K562 (cell line): ENCODE measurements around the gene PDZRN3. TPM values are rescaled to one million over a fixed set of nuclear protein-coding genes. Genes with fewer than 3 reads are reported as not detected.

ENCODE experiments used
- ATAC-seq: fragments of 200-7000 bp; cut with Tn5 transposase; 3 replicates; pipeline ENCODE4 v1.9.1; 2020; ENCODE audit warnings: moderate library complexity
- BruUV-seq: library from RNA; stranded (reverse); fragments of 400-500 nt; replicated peaks from 2 replicates; lab custom pipeline; 2021; lab: Mats Ljungman, UMichigan
- CTCF ChIA-PET: fragments of 300-600 bp; formaldehyde crosslinking; extraction: SDS; loops from one replicate; lab custom pipeline; 2021; ENCODE audit warnings: low intra/inter-chr PET ratio; lab: Yijun Ruan, JAX
- POLR2A ChIA-PET: fragments of 300-600, 350-650 bp; sonication (Branson Sonifier 250); formaldehyde crosslinking; extraction: SDS; loops from one replicate; lab custom pipeline; 2021; ENCODE audit warnings: antibody characterized with exemption, inconsistent platforms; lab: Yijun Ruan, JAX
- DNase-seq, 4 experiments: peaks; one replicate each; pipeline versions ENCODE4 v3.0.0 to v3.0.0-alpha.2; 2011 to 2018; ENCODE audit warnings: low spot score in 3 of 4, mixed read lengths in 3 of 4; ENCODE audit errors: extremely low read depth in 1 of 4
- FAIRE-seq: peaks from 2 replicates; lab custom pipeline; 2011; peaks lifted over from hg19 to GRCh38; lab: Jason Lieb, UNC
- H2AFZ ChIP-seq: 2 replicates; pipeline ENCODE4 v1.6.0; 2011; ENCODE audit warnings: low read depth, low read length, control low read depth, inconsistent platforms
- H3K27ac ChIP-seq: fragments of 200-600 bp; 3 replicates; pipeline ENCODE4 v1.8.0; 2011; ENCODE audit warnings: low read depth, mild to moderate bottlenecking, control low read depth, inconsistent platforms, low read length, moderate library complexity, mixed read lengths; ENCODE audit errors: extremely low read depth
- H3K27me3 ChIP-seq, 2 experiments: fragments of 300-600 bp in 1 of 2; 2 replicates in 1 of 2; 3 replicates in 1 of 2; pipeline versions ENCODE4 v1.6.0 to v1.8.0; 2011; ENCODE audit warnings: inconsistent platforms in 2 of 2, low read length in 2 of 2, mild to moderate bottlenecking in 1 of 2, mixed read lengths in 1 of 2, moderate library complexity in 1 of 2; ENCODE audit not compliant: control insufficient read depth in 2 of 2, insufficient read depth in 2 of 2
- H3K36me3 ChIP-seq: fragments of 300-600 bp; 3 replicates; pipeline ENCODE4 v1.8.0; 2011; ENCODE audit warnings: mild to moderate bottlenecking, low read length, inconsistent platforms; ENCODE audit not compliant: control insufficient read depth, insufficient read depth
- H3K4me1 ChIP-seq, 2 experiments: fragments of 200-600 bp in 1 of 2; replicated peaks in 1 of 2; 2 replicates in 1 of 2; 3 replicates in 1 of 2; pipeline versions ENCODE4 v1.5.1 to v1.8.0; 2011; ENCODE audit warnings: inconsistent platforms in 2 of 2, low read length in 2 of 2, mild to moderate bottlenecking in 1 of 2, mixed read lengths in 1 of 2, moderate library complexity in 1 of 2; ENCODE audit not compliant: control insufficient read depth in 2 of 2, insufficient read depth in 2 of 2
- H3K4me2 ChIP-seq: 2 replicates; pipeline ENCODE4 v1.6.1; 2011; ENCODE audit warnings: low read length, control low read depth, inconsistent platforms, mixed read lengths; ENCODE audit not compliant: insufficient read depth
- H3K4me3 ChIP-seq: fragments of 200-600 bp; sonication (generic), shearing (Covaris generic); 2 replicates; pipeline ENCODE4 v1.5.1; 2016; ENCODE audit warnings: control low read depth, inconsistent platforms
- H3K79me2 ChIP-seq: fragments of 200-600 bp; 3 replicates; pipeline ENCODE4 v1.8.0; 2011; ENCODE audit warnings: low read length, inconsistent platforms; ENCODE audit not compliant: control insufficient read depth, insufficient read depth
- H3K9ac ChIP-seq, 2 experiments: 2 replicates each; pipeline versions ENCODE4 v1.6.0 to v1.6.1; 2011; ENCODE audit warnings: low read depth in 2 of 2, low read length in 2 of 2, control low read depth in 1 of 2, inconsistent platforms in 1 of 2, mild to moderate bottlenecking in 1 of 2, mixed read lengths in 1 of 2; ENCODE audit not compliant: insufficient read depth in 1 of 2
- H3K9me1 ChIP-seq: one replicate; pipeline ENCODE4 v1.6.0; 2011; ENCODE audit warnings: inconsistent platforms, mild to moderate bottlenecking, low read length, moderate library complexity; ENCODE audit not compliant: control insufficient read depth, insufficient read depth
- H3K9me3 ChIP-seq: replicated peaks from 2 replicates; pipeline ENCODE4 v1.5.1; 2011; ENCODE audit warnings: low read depth, low read length, inconsistent platforms; ENCODE audit not compliant: control insufficient read depth, insufficient read depth
- H4K20me1 ChIP-seq: replicated peaks from 2 replicates; pipeline ENCODE4 v1.6.1; 2011; ENCODE audit warnings: low read length, inconsistent platforms, mixed read lengths; ENCODE audit not compliant: control insufficient read depth, insufficient read depth
- CBX5 ChIP-seq: IDR thresholded peaks from 2 replicates; pipeline ENCODE4 v1.6.1; 2014; ENCODE audit warnings: low read depth, borderline replicate concordance
- CREBBP ChIP-seq: IDR thresholded peaks from one replicate; pipeline ENCODE4 v1.6.1; 2012; ENCODE audit warnings: low read depth, mild to moderate bottlenecking, control low read depth, inconsistent platforms, low read length
- FOXA1 ChIP-seq: fragments of 450-650 bp; IDR thresholded peaks from 2 replicates; pipeline ENCODE4 v1.6.1; 2016; ENCODE audit warnings: mild to moderate bottlenecking, borderline replicate concordance
- FUS ChIP-seq: fragments of 200-400 bp; formaldehyde crosslinking; optimal IDR thresholded peaks from 2 replicates; pipeline ENCODE3; 2017; ENCODE audit warnings: low read depth, low read length
- HNRNPK ChIP-seq: fragments of 200-400 bp; formaldehyde crosslinking; IDR thresholded peaks from one replicate; pipeline ENCODE4 v1.6.1; 2018; ENCODE audit warnings: mild to moderate bottlenecking, low read depth, low read length; ENCODE audit not compliant: poor library complexity, severe bottlenecking
- MTA2 ChIP-seq: fragments of 450-650 bp; IDR thresholded peaks from 2 replicates; pipeline ENCODE4 v1.6.1; 2016; ENCODE audit warnings: low read depth
- ZFX ChIP-seq: sonication (generic); formaldehyde crosslinking; IDR thresholded peaks from 2 replicates; pipeline ENCODE4 v1.8.0; 2022; ENCODE audit warnings: mild to moderate bottlenecking, missing genetic modification reagents, moderate library complexity
- WGBS: fragments of 100-300 bp; shearing (Covaris generic); methylation state at CpG from one replicate; pipeline ENCODE4 v1.1.6; 2016; ENCODE audit warnings: low coverage, mixed read lengths; ENCODE audit not compliant: insufficient coverage; ENCODE audit errors: missing lambda C conversion rate; 5-methylcytosine and 5-hydroxymethylcytosine counted together
- in situ Hi-C: fragments of 300-500 bp; cut with MboI; formaldehyde crosslinking; loops from 4 replicates; pipeline ENCODE4 v1.15.0; 2018; ENCODE audit warnings: inconsistent platforms, mixed read lengths
- intact Hi-C: fragments of 100-400 bp; cut with micrococcal nuclease; formaldehyde crosslinking; loops from 2 replicates; pipeline ENCODE4 v1.14.2; 2022
- polyA plus RNA-seq, 8 experiments: library from polyadenylated mRNA; depleted of rRNA in 4 of 8; stranded (reverse) in 5 of 8; unstranded in 3 of 8; fragments of >200 nt; fragmentation: Nextera tagmentation in 2 of 8; fragmentation: Illumina TruSeq in 1 of 8; extraction: Ambion mirVana in 2 of 8; extraction: Trizol in 1 of 8; gene quantifications; 2 replicates each; pipeline versions ENCODE4 v1.2.1 to v1.2.3, GENCODE V29; 2011 to 2014; ENCODE audit warnings: inconsistent platforms in 1 of 8, missing spikeins in 1 of 8
- total RNA-seq, 7 experiments: library from RNA; depleted of rRNA in 6 of 7; stranded (reverse); fragments of >200 nt in 6 of 7; fragmentation: Illumina TruSeq in 2 of 7; extraction: Trizol in 2 of 7; gene quantifications; 2 replicates each; pipeline versions ENCODE4 v1.2.1 to v1.2.3, GENCODE V29; 2011 to 2021; ENCODE audit warnings: low replicate concordance in 1 of 7
- TF ChIP-seq, protein P1 (sequence below): fragments of 250-450 bp; sonication (Bioruptor Pico); IDR thresholded peaks from 2 replicates; pipeline ENCODE4 v1.5.0; 2021
- TF ChIP-seq, protein P2 (sequence below): fragments of 450-650 bp; formaldehyde crosslinking; IDR thresholded peaks from 2 replicates; pipeline ENCODE4 v1.4.0; 2022; ENCODE audit warnings: mild to moderate bottlenecking, moderate library complexity
- TF ChIP-seq, protein P3 (sequence below): fragments of 250-450 bp; sonication (Bioruptor Pico); IDR thresholded peaks from 2 replicates; pipeline ENCODE4 v1.4.0; 2020; ENCODE audit warnings: mild to moderate bottlenecking, moderate library complexity, borderline replicate concordance
- TF ChIP-seq, protein P4 (sequence below): fragments of 450-650 bp; IDR thresholded peaks from 2 replicates; pipeline ENCODE4 v1.6.1; 2018; ENCODE audit not compliant: partially characterized antibody
- TF ChIP-seq, protein P5 (sequence below): fragments of 450-650 bp; formaldehyde crosslinking; IDR thresholded peaks from 2 replicates; pipeline ENCODE4 v1.4.0; 2020; ENCODE audit warnings: mild to moderate bottlenecking, moderate library complexity

PDZRN3 gene
- total and polyA plus RNA-seq, 9 of the 15 experiments (the other 6 are each of a cell fraction or from before 2014, with no cell fraction given), result 0.16 TPM; not detected in 8

DNA sequence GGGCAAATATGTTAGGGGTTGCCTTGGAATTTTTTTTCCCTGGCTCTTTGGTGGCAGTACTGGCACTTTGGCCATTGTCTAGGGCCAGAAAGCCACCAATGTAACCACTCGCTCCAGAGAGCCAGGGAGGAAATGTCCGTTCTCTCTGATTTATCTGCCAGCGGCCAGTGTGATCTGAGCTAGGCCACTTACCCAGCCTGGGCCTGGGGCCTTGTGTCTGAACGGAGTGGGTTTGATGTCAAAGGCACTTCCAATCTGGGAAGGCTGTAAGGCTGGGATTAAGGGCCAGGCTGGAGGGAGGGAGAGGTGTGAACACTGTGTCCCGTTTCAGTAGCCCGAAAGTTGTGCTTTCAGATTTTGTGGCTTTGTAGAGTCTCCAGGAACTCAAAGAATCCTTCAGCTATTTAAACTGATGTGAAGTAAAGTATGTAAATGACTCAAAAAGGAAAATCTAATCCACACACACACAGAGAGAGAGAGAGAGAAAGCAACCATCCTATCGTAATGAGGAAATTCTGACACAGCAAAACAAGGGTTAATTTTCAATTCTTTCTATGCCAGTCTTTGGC, 271.0 kb downstream of the PDZRN3 start:
- Histone ChIP-seq H3K9ac (no peak overlapping the region), H3K36me3 (no peaks in the 10 kb centered on the region), H3K4me3 (no peak overlapping the region), H3K4me1 (no peaks in the 10 kb centered on the region), H3K4me2 (no peak overlapping the region), H4K20me1 (no peaks in the 10 kb centered on the region), H3K79me2 (no peaks in the 10 kb centered on the region), H3K27ac (no peak overlapping the region), H3K27me3 (peaks cover 0 to 4% of the 10 kb centered on the region in 2 experiments; a peak in 1 of 5 replicates), H3K9me1 (no peaks in the 10 kb centered on the region), H2AFZ (no peak overlapping the region), H3K9me3 (no peaks in the 10 kb centered on the region)
- ChIA-PET POLR2A (no interaction called here), CTCF (no interaction called here)
- BruUV-seq, result no TSS peak
- FAIRE-seq (no peak), DNase-seq (no peak), ATAC-seq (no peak)
- in situ Hi-C loops, result no loop called here
- 0% methylated on average over 5 of the region's 7 CpGs for WGBS
- intact Hi-C loops, result no loop called here
- TF ChIP-seq MTA2 (no peak), CREBBP (no peak), CBX5 (no peak), ZFX (CRISPR knock-in tag) (no peak), FUS (no peak), HNRNPK (no peak), FOXA1 (no peak)
- TF ChIP-seq, protein P1, sequence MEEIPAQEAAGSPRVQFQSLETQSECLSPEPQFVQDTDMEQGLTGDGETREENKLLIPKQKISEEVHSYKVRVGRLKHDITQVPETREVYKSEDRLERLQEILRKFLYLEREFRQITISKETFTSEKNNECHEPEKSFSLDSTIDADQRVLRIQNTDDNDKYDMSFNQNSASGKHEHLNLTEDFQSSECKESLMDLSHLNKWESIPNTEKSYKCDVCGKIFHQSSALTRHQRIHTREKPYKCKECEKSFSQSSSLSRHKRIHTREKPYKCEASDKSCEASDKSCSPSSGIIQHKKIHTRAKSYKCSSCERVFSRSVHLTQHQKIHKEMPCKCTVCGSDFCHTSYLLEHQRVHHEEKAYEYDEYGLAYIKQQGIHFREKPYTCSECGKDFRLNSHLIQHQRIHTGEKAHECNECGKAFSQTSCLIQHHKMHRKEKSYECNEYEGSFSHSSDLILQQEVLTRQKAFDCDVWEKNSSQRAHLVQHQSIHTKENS (CRISPR knock-in tag), result no peak
- TF ChIP-seq, protein P2, sequence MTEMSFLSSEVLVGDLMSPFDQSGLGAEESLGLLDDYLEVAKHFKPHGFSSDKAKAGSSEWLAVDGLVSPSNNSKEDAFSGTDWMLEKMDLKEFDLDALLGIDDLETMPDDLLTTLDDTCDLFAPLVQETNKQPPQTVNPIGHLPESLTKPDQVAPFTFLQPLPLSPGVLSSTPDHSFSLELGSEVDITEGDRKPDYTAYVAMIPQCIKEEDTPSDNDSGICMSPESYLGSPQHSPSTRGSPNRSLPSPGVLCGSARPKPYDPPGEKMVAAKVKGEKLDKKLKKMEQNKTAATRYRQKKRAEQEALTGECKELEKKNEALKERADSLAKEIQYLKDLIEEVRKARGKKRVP (CRISPR knock-in tag), result no peak
- TF ChIP-seq, protein P3, sequence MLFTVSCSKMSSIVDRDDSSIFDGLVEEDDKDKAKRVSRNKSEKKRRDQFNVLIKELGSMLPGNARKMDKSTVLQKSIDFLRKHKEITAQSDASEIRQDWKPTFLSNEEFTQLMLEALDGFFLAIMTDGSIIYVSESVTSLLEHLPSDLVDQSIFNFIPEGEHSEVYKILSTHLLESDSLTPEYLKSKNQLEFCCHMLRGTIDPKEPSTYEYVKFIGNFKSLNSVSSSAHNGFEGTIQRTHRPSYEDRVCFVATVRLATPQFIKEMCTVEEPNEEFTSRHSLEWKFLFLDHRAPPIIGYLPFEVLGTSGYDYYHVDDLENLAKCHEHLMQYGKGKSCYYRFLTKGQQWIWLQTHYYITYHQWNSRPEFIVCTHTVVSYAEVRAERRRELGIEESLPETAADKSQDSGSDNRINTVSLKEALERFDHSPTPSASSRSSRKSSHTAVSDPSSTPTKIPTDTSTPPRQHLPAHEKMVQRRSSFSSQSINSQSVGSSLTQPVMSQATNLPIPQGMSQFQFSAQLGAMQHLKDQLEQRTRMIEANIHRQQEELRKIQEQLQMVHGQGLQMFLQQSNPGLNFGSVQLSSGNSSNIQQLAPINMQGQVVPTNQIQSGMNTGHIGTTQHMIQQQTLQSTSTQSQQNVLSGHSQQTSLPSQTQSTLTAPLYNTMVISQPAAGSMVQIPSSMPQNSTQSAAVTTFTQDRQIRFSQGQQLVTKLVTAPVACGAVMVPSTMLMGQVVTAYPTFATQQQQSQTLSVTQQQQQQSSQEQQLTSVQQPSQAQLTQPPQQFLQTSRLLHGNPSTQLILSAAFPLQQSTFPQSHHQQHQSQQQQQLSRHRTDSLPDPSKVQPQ, result no peak
- TF ChIP-seq, protein P4, sequence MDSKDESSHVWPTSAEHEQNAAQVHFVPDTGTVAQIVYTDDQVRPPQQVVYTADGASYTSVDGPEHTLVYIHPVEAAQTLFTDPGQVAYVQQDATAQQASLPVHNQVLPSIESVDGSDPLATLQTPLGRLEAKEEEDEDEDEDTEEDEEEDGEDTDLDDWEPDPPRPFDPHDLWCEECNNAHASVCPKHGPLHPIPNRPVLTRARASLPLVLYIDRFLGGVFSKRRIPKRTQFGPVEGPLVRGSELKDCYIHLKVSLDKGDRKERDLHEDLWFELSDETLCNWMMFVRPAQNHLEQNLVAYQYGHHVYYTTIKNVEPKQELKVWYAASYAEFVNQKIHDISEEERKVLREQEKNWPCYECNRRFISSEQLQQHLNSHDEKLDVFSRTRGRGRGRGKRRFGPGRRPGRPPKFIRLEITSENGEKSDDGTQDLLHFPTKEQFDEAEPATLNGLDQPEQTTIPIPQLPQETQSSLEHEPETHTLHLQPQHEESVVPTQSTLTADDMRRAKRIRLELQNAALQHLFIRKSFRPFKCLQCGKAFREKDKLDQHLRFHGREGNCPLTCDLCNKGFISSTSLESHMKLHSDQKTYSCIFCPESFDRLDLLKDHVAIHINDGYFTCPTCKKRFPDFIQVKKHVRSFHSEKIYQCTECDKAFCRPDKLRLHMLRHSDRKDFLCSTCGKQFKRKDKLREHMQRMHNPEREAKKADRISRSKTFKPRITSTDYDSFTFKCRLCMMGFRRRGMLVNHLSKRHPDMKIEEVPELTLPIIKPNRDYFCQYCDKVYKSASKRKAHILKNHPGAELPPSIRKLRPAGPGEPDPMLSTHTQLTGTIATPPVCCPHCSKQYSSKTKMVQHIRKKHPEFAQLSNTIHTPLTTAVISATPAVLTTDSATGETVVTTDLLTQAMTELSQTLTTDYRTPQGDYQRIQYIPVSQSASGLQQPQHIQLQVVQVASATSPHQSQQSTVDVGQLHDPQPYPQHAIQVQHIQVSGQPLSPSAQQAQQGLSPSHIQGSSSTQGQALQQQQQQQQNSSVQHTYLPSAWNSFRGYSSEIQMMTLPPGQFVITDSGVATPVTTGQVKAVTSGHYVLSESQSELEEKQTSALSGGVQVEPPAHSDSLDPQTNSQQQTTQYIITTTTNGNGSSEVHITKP, result no peak
- TF ChIP-seq, protein P5, sequence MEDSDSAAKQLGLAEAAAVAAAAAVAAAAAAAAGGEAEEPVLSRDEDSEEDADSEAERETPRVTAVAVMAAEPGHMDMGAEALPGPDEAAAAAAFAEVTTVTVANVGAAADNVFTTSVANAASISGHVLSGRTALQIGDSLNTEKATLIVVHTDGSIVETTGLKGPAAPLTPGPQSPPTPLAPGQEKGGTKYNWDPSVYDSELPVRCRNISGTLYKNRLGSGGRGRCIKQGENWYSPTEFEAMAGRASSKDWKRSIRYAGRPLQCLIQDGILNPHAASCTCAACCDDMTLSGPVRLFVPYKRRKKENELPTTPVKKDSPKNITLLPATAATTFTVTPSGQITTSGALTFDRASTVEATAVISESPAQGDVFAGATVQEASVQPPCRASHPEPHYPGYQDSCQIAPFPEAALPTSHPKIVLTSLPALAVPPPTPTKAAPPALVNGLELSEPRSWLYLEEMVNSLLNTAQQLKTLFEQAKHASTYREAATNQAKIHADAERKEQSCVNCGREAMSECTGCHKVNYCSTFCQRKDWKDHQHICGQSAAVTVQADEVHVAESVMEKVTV (CRISPR knock-in tag), result no peak
